Prostate gland (tissue), 2 donors: ENCODE measurements around the gene KIF26B.

Experiments
- CTCF ChIP-seq, 4 experiments: fragments of 200-600 bp in 2 of 4; fragments of 450-650 bp in 2 of 4; sonication (generic) in 2 of 4; IDR thresholded peaks; 1 replicate in 3 of 4; 2 replicates in 1 of 4; pipeline ENCODE4 v1.5.1; 2016 to 2019; ENCODE audit warnings: antibody characterized with exemption in 4 of 4, mild to moderate bottlenecking in 2 of 4, moderate library complexity in 2 of 4
- POLR2A ChIP-seq: fragments of 450-650 bp; IDR thresholded peaks from one replicate; pipeline ENCODE4 v1.6.1; 2016; ENCODE audit warnings: antibody characterized with exemption, mild to moderate bottlenecking
- POLR2AphosphoS5 ChIP-seq: sonication (generic); formaldehyde crosslinking; IDR thresholded peaks from one replicate; pipeline ENCODE4 v1.6.1; 2017; ENCODE audit warnings: antibody characterized with exemption

GRCh38 chr1:245292141-245292540, 137.4 kb downstream of the KIF26B start:
- TF ChIP-seq CTCF (IDR thresholded peaks at IDR 0.05) (no peak), POLR2A (no peak), POLR2AphosphoS5 (no peak)
